SU-DHL-6 (cell line): Measurements from ENCODE around the gene SACM1L.

Experiments
- H2AFZ ChIP-seq: fragments of 200-600 bp; sonication (generic); 2 replicates; pipeline ENCODE4 v1.6.1; 2014; ENCODE audit warnings: low read depth, mild to moderate bottlenecking, moderate library complexity, mixed read lengths, antibody characterized with exemption, low read length; ENCODE audit not compliant: severe bottlenecking
- H3F3A ChIP-seq: fragments of 200-600 bp; shearing (Covaris generic); 2 replicates; pipeline ENCODE4 v1.6.0; 2016; ENCODE audit warnings: antibody characterized with exemption, mild to moderate bottlenecking; ENCODE audit not compliant: insufficient read depth
- H3K27ac ChIP-seq: fragments of 200-600 bp; sonication (generic); 2 replicates; pipeline ENCODE4 v1.5.1; 2016; ENCODE audit warnings: low read depth, mild to moderate bottlenecking, low read length, moderate library complexity, mixed read lengths
- H3K27me3 ChIP-seq: fragments of 200-600 bp; sonication (generic), shearing (Covaris generic); 2 replicates; pipeline ENCODE4 v1.6.0; 2014; ENCODE audit warnings: mild to moderate bottlenecking, low read length
- H3K36me3 ChIP-seq: fragments of 200-600 bp; sonication (generic); 2 replicates; pipeline ENCODE4 v1.6.1; 2014; ENCODE audit warnings: mild to moderate bottlenecking, low read length, mixed read lengths
- H3K4me2 ChIP-seq: fragments of 300-600, 200-600 bp; shearing (Covaris generic), sonication (generic); 2 replicates; pipeline ENCODE4 v1.6.0; 2014; ENCODE audit warnings: low read length, low read depth, mild to moderate bottlenecking; ENCODE audit not compliant: poor library complexity, severe bottlenecking
- H3K4me3 ChIP-seq: fragments of 200-600 bp; sonication (generic); 2 replicates; pipeline ENCODE4 v1.5.1; 2014; ENCODE audit warnings: antibody characterized with exemption, low read length, mild to moderate bottlenecking, mixed read lengths; ENCODE audit not compliant: insufficient read depth, poor library complexity, severe bottlenecking
- H3K79me2 ChIP-seq: fragments of 200-600 bp; sonication (generic); 2 replicates; pipeline ENCODE4 v1.6.1; 2014; ENCODE audit warnings: mild to moderate bottlenecking, low read length, moderate library complexity; ENCODE audit not compliant: insufficient read depth
- H3K9ac ChIP-seq: fragments of 200-600 bp; sonication (generic); 2 replicates; pipeline ENCODE4 v1.7.0; 2014; ENCODE audit warnings: mild to moderate bottlenecking, low read length
- H3K9me2 ChIP-seq: fragments of 200-600 bp; sonication (generic); replicated peaks from 2 replicates; pipeline ENCODE4 v1.6.1; 2014; ENCODE audit warnings: low read length; ENCODE audit not compliant: insufficient read depth
- H3K9me3 ChIP-seq: fragments of 200-600 bp; sonication (generic); 2 replicates; pipeline ENCODE4 v1.6.1; 2014; ENCODE audit warnings: low read length, mixed read lengths; ENCODE audit not compliant: insufficient read depth
- H4K20me1 ChIP-seq: fragments of 200-600 bp; sonication (generic); 2 replicates; pipeline ENCODE4 v1.6.1; 2014; ENCODE audit warnings: low read depth, mild to moderate bottlenecking, antibody characterized with exemption, low read length, moderate library complexity, mixed read lengths
- EZH2phosphoT487 ChIP-seq: fragments of 200-600 bp; sonication (generic), shearing (Covaris generic); conservative IDR thresholded peaks from 2 replicates; pipeline ENCODE4 v1.6.1; 2018; ENCODE audit warnings: mild to moderate bottlenecking, antibody characterized with exemption, low read length, moderate library complexity, mixed read lengths
- TF ChIP-seq, protein P1 (sequence below): fragments of 200-600 bp; sonication (generic); IDR thresholded peaks from one replicate; pipeline ENCODE4 v1.5.1; 2017; ENCODE audit warnings: antibody characterized with exemption, mild to moderate bottlenecking, low read length, moderate library complexity; ENCODE audit not compliant: insufficient read depth, poor library complexity, severe bottlenecking

SACM1L gene

GRCh38 chr3:45656575-45657363, 32.4 kb upstream of the SACM1L start:
- no peaks in the 10 kb centered on the region for H3K9me2 ChIP-seq
- H3K27ac ChIP-seq = no peak overlapping the region
- H3F3A ChIP-seq = no peaks in the 10 kb centered on the region
- H3K27me3 ChIP-seq = no peaks in the 10 kb centered on the region
- no peaks in the 10 kb centered on the region for H3K36me3 ChIP-seq
- H3K9ac ChIP-seq = no peak overlapping the region
- no peak overlapping the region for H3K4me3 ChIP-seq
- no peak overlapping the region for H3K4me2 ChIP-seq
- TF ChIP-seq EZH2phosphoT487 = no peak
- TF ChIP-seq, protein P1, sequence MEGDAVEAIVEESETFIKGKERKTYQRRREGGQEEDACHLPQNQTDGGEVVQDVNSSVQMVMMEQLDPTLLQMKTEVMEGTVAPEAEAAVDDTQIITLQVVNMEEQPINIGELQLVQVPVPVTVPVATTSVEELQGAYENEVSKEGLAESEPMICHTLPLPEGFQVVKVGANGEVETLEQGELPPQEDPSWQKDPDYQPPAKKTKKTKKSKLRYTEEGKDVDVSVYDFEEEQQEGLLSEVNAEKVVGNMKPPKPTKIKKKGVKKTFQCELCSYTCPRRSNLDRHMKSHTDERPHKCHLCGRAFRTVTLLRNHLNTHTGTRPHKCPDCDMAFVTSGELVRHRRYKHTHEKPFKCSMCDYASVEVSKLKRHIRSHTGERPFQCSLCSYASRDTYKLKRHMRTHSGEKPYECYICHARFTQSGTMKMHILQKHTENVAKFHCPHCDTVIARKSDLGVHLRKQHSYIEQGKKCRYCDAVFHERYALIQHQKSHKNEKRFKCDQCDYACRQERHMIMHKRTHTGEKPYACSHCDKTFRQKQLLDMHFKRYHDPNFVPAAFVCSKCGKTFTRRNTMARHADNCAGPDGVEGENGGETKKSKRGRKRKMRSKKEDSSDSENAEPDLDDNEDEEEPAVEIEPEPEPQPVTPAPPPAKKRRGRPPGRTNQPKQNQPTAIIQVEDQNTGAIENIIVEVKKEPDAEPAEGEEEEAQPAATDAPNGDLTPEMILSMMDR = peak; percentile 87
- no peaks in the 10 kb centered on the region for H3K79me2 ChIP-seq
- no peaks in the 10 kb centered on the region for H4K20me1 ChIP-seq
- H3K9me3 ChIP-seq = no peaks in the 10 kb centered on the region
- no peak overlapping the region for H2AFZ ChIP-seq

GRCh38 chr3:45657853-45658252, 31.3 kb upstream of the SACM1L start:
- Histone ChIP-seq H3K4me3 (no peak overlapping the region), H3K36me3 (no peaks in the 10 kb centered on the region), H3K79me2 (no peaks in the 10 kb centered on the region), H3K4me2 (no peak overlapping the region), H3K27ac (no peak overlapping the region), H3K9me3 (no peaks in the 10 kb centered on the region), H3K9ac (no peak overlapping the region), H3K9me2 (no peaks in the 10 kb centered on the region), H2AFZ (no peak overlapping the region), H4K20me1 (no peaks in the 10 kb centered on the region), H3K27me3 (no peaks in the 10 kb centered on the region), H3F3A (no peaks in the 10 kb centered on the region)
- TF ChIP-seq EZH2phosphoT487 = no peak
- TF ChIP-seq, protein P1 = no peak

DNA sequence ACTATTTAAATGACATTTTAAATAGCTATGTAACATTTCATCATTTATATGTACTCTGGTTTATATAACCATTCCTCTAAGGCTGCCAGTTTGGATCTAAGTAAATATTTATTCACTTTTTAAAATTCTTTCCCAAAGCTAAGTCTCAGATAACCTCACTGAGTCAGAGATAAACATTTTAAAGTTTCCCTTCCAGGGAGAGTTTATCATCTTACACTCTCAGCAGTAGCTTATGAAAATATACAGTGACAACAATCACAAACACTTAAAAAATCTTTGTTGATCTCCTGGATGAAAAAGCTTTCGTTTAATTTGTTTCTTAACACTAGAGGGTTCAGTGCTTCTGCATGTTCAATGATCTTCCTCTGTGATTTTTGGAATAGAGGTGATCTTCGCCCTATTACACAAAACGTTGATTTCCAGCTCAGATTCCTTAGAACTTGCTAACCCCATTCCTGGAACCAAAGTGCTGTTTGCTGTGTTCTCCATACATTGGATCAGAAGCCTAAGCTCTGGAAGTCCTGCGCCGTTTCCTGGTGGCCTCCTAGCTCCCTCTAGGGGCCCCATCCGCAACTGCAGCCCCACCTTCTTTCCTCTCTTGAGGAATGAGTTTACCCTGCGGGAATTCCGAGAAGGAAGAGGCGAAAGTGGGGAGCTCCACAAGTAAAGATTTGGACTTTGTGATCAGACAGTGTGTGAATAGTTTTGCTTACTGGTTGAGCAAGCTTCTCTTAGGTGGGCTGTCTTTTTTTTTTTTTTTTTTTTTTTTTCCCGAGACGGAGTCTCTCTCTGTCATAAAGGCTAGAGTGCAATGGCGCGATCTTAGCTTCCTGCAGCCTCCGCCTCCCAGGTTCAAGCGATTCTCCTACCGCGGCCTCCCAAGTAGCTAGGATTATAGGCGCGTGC, 29.3 kb upstream of the SACM1L start:
- Histone ChIP-seq H3K27ac (no peak overlapping the region), H3K9me2 (no peaks in the 10 kb centered on the region), H3K4me2 (no peak overlapping the region), H3K79me2 (no peaks in the 10 kb centered on the region), H3K36me3 (no peaks in the 10 kb centered on the region), H3K4me3 (no peak overlapping the region), H3K27me3 (no peaks in the 10 kb centered on the region), H3K9ac (no peak overlapping the region), H3F3A (no peaks in the 10 kb centered on the region), H3K9me3 (no peaks in the 10 kb centered on the region), H4K20me1 (no peaks in the 10 kb centered on the region), H2AFZ (no peak overlapping the region)
- TF ChIP-seq EZH2phosphoT487 = no peak
- TF ChIP-seq, protein P1 = peak; percentile 96
